K562 (cell line): ENCODE data around the gene MMP15. TPM values are rescaled to one million over a fixed set of nuclear protein-coding genes. Genes with fewer than 3 reads are reported as not detected.

Source experiments
- CCNT2 ChIP-seq: IDR thresholded peaks from 2 replicates; pipeline ENCODE4 v1.6.1; 2011; ENCODE audit warnings: borderline replicate concordance, low read depth, mild to moderate bottlenecking, moderate library complexity, mixed read lengths, low read length; ENCODE audit not compliant: insufficient read length; ENCODE audit errors: extremely low read depth
- ELF2 ChIP-seq: fragments of 250-450 bp; sonication (Bioruptor Pico); IDR thresholded peaks from 2 replicates; pipeline ENCODE4 v1.5.0; 2021; ENCODE audit warnings: mild to moderate bottlenecking
- HDAC1 ChIP-seq, 2 experiments: fragments of 450-650 bp; IDR thresholded peaks; 2 replicates each; pipeline ENCODE4 v1.6.1; 2016 to 2017; ENCODE audit warnings: inconsistent platforms in 1 of 2, mild to moderate bottlenecking in 1 of 2, moderate library complexity in 1 of 2
- IRF2 ChIP-seq: sonication (generic); formaldehyde crosslinking; IDR thresholded peaks from 2 replicates; pipeline ENCODE4 v1.8.1; 2022; ENCODE audit warnings: mild to moderate bottlenecking, missing genetic modification reagents
- KDM5B ChIP-seq: fragments of 200-600 bp; sonication (generic); IDR thresholded peaks from 2 replicates; pipeline ENCODE4 v1.6.1; 2012; ENCODE audit warnings: low read depth, mild to moderate bottlenecking, moderate library complexity, low read length, control low read depth, inconsistent platforms; ENCODE audit not compliant: insufficient replicate concordance
- KLF16 ChIP-seq: IDR thresholded peaks from 2 replicates; pipeline ENCODE4 v1.6.1; 2016; ENCODE audit warnings: antibody characterized with exemption
- MAZ ChIP-seq, 2 experiments: fragments of 450-650 bp in 1 of 2; sonication (generic) in 1 of 2; formaldehyde crosslinking; IDR thresholded peaks in 1 of 2; conservative IDR thresholded peaks in 1 of 2; 2 replicates each; pipeline versions ENCODE4 v1.4.0 to v1.5.0; 2020; ENCODE audit warnings: mild to moderate bottlenecking in 1 of 2, missing genetic modification reagents in 1 of 2
- MED1 ChIP-seq: sonication (generic); formaldehyde crosslinking; IDR thresholded peaks from 2 replicates; pipeline ENCODE4 v1.8.1; 2023; ENCODE audit warnings: missing genetic modification reagents, borderline replicate concordance
- MEF2D ChIP-seq: conservative IDR thresholded peaks from 2 replicates; pipeline ENCODE4 v1.6.1; 2016; ENCODE audit warnings: low read depth, missing genetic modification characterization, missing compliant biosample characterization
- MEIS2 ChIP-seq: fragments of 450-650 bp; IDR thresholded peaks from 2 replicates; pipeline ENCODE4 v1.6.1; 2014; ENCODE audit warnings: mild to moderate bottlenecking; ENCODE audit not compliant: partially characterized antibody
- SUPT5H ChIP-seq: fragments of 450-650 bp; IDR thresholded peaks from 2 replicates; pipeline ENCODE4 v1.6.1; 2016
- ZBTB7A ChIP-seq: IDR thresholded peaks from 2 replicates; pipeline ENCODE4 v1.6.1; 2011; ENCODE audit warnings: low read depth, mild to moderate bottlenecking, low read length, moderate library complexity, borderline replicate concordance; ENCODE audit not compliant: control insufficient read depth
- ZNF445 ChIP-seq: fragments of 250-450 bp; sonication (Bioruptor Pico); IDR thresholded peaks from 2 replicates; pipeline ENCODE4 v1.4.0; 2020; ENCODE audit warnings: low read depth, mild to moderate bottlenecking, moderate library complexity
- ZNF707 ChIP-seq: fragments of 250-450 bp; sonication (Bioruptor Pico); conservative IDR thresholded peaks from 2 replicates; pipeline ENCODE4 v1.8.0; 2022; ENCODE audit warnings: inconsistent platforms, mild to moderate bottlenecking, moderate library complexity
- polyA plus RNA-seq, 8 experiments: library from polyadenylated mRNA; depleted of rRNA in 4 of 8; stranded (reverse) in 5 of 8; unstranded in 3 of 8; fragments of >200 nt; fragmentation: Nextera tagmentation in 2 of 8; fragmentation: Illumina TruSeq in 1 of 8; extraction: Ambion mirVana in 2 of 8; extraction: Trizol in 1 of 8; gene quantifications; 2 replicates each; pipeline versions ENCODE4 v1.2.1 to v1.2.3, GENCODE V29; 2011 to 2014; ENCODE audit warnings: inconsistent platforms in 1 of 8, missing spikeins in 1 of 8
- total RNA-seq, 7 experiments: library from RNA; depleted of rRNA in 6 of 7; stranded (reverse); fragments of >200 nt in 6 of 7; fragmentation: Illumina TruSeq in 2 of 7; extraction: Trizol in 2 of 7; gene quantifications; 2 replicates each; pipeline versions ENCODE4 v1.2.1 to v1.2.3, GENCODE V29; 2011 to 2021; ENCODE audit warnings: low replicate concordance in 1 of 7
- TF ChIP-seq, protein P1 (sequence below): sonication (generic); formaldehyde crosslinking; IDR thresholded peaks from 2 replicates; pipeline ENCODE4 v1.8.0; 2023; ENCODE audit warnings: missing genetic modification reagents, mild to moderate bottlenecking, borderline replicate concordance
- TF ChIP-seq, protein P2 (sequence below): conservative IDR thresholded peaks from 2 replicates; pipeline ENCODE4 v1.6.1; 2011; ENCODE audit warnings: low read depth, mild to moderate bottlenecking, low read length; ENCODE audit not compliant: control insufficient read depth
- TF ChIP-seq, protein P3 (sequence below): fragments of 250-450 bp; sonication (Bioruptor Pico); IDR thresholded peaks from 2 replicates; pipeline ENCODE4 v1.4.0; 2020; ENCODE audit warnings: borderline replicate concordance
- TF ChIP-seq, protein P4 (sequence below): sonication (generic); formaldehyde crosslinking; IDR thresholded peaks from 2 replicates; pipeline ENCODE4 v1.8.1; 2022; ENCODE audit warnings: missing genetic modification reagents

MMP15 gene
- total and polyA plus RNA-seq, 9 of the 15 experiments (the other 6 are each of a cell fraction or from before 2014, with no cell fraction given) = 0.01 to 20.4 (median 5.5) TPM

DNA sequence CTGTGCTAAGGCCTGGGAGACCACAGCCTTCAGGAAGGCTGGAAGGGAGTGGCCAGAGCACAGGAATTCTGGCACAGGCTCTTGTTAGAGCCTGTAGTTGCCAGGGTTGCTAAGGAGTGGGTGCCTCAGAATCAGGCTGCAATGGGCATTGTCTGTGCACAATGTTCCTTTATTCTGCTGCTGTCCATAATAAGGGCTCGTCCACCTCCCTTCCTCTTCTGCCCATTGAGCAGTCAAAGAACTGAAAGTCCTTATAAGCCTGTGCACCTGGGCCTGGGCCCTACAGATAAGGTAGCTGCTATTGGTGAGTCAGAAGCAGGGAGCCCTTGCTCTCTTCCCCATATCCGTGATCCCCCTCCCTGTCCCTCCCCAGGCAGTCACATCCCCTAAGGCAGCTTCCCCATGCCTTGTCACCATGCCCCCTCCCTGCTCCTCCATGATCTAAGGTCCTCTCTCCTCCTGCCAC is 49.2 kb upstream of the MMP15 start (continued):
- TF ChIP-seq, protein P1, sequence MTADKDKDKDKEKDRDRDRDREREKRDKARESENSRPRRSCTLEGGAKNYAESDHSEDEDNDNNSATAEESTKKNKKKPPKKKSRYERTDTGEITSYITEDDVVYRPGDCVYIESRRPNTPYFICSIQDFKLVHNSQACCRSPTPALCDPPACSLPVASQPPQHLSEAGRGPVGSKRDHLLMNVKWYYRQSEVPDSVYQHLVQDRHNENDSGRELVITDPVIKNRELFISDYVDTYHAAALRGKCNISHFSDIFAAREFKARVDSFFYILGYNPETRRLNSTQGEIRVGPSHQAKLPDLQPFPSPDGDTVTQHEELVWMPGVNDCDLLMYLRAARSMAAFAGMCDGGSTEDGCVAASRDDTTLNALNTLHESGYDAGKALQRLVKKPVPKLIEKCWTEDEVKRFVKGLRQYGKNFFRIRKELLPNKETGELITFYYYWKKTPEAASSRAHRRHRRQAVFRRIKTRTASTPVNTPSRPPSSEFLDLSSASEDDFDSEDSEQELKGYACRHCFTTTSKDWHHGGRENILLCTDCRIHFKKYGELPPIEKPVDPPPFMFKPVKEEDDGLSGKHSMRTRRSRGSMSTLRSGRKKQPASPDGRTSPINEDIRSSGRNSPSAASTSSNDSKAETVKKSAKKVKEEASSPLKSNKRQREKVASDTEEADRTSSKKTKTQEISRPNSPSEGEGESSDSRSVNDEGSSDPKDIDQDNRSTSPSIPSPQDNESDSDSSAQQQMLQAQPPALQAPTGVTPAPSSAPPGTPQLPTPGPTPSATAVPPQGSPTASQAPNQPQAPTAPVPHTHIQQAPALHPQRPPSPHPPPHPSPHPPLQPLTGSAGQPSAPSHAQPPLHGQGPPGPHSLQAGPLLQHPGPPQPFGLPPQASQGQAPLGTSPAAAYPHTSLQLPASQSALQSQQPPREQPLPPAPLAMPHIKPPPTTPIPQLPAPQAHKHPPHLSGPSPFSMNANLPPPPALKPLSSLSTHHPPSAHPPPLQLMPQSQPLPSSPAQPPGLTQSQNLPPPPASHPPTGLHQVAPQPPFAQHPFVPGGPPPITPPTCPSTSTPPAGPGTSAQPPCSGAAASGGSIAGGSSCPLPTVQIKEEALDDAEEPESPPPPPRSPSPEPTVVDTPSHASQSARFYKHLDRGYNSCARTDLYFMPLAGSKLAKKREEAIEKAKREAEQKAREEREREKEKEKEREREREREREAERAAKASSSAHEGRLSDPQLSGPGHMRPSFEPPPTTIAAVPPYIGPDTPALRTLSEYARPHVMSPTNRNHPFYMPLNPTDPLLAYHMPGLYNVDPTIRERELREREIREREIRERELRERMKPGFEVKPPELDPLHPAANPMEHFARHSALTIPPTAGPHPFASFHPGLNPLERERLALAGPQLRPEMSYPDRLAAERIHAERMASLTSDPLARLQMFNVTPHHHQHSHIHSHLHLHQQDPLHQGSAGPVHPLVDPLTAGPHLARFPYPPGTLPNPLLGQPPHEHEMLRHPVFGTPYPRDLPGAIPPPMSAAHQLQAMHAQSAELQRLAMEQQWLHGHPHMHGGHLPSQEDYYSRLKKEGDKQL (CRISPR knock-in tag) = no peak
- TF ChIP-seq IRF2 (no peak), HDAC1 (IDR thresholded peaks at IDR 0.05) (peak in 1 of 2 experiments; percentile 88; a peak in 2 of 4 replicates), KLF16 (peak; percentile 83), ELF2 (CRISPR knock-in tag) (no peak), MEIS2 (peak; percentile 26), ZNF707 (CRISPR knock-in tag) (no peak), SUPT5H (0 out of 2 replicates have a peak, but pooled peaks have one; percentile 39), CCNT2 (peak; percentile 83), MAZ (CRISPR knock-in tag; conservative IDR thresholded peaks at IDR 0.05 in 1 of 2, IDR thresholded peaks at IDR 0.05 in 1 of 2) (peak; percentile 39 to 80; a peak in 2 of 4 replicates), KDM5B (peak; percentile 36), MED1 (CRISPR knock-in tag) (no peak), ZNF445 (CRISPR knock-in tag) (no peak), MEF2D (tag) (no peak), ZBTB7A (peak; percentile 92)
- TF ChIP-seq, protein P2, sequence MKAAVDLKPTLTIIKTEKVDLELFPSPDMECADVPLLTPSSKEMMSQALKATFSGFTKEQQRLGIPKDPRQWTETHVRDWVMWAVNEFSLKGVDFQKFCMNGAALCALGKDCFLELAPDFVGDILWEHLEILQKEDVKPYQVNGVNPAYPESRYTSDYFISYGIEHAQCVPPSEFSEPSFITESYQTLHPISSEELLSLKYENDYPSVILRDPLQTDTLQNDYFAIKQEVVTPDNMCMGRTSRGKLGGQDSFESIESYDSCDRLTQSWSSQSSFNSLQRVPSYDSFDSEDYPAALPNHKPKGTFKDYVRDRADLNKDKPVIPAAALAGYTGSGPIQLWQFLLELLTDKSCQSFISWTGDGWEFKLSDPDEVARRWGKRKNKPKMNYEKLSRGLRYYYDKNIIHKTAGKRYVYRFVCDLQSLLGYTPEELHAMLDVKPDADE = 0 out of 2 replicates have a peak, but pooled peaks have one; percentile 35
- TF ChIP-seq, protein P3, sequence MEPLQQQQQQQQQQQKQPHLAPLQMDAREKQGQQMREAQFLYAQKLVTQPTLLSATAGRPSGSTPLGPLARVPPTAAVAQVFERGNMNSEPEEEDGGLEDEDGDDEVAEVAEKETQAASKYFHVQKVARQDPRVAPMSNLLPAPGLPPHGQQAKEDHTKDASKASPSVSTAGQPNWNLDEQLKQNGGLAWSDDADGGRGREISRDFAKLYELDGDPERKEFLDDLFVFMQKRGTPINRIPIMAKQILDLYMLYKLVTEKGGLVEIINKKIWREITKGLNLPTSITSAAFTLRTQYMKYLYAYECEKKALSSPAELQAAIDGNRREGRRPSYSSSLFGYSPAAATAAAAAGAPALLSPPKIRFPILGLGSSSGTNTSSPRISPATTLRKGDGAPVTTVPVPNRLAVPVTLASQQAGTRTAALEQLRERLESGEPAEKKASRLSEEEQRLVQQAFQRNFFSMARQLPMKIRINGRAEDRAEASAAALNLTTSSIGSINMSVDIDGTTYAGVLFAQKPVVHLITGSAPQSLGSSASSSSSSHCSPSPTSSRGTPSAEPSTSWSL = no peak
- TF ChIP-seq, protein P4, sequence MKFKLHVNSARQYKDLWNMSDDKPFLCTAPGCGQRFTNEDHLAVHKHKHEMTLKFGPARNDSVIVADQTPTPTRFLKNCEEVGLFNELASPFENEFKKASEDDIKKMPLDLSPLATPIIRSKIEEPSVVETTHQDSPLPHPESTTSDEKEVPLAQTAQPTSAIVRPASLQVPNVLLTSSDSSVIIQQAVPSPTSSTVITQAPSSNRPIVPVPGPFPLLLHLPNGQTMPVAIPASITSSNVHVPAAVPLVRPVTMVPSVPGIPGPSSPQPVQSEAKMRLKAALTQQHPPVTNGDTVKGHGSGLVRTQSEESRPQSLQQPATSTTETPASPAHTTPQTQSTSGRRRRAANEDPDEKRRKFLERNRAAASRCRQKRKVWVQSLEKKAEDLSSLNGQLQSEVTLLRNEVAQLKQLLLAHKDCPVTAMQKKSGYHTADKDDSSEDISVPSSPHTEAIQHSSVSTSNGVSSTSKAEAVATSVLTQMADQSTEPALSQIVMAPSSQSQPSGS = no peak
